ENCODE results near the gene B4GALT1.

DNA sequence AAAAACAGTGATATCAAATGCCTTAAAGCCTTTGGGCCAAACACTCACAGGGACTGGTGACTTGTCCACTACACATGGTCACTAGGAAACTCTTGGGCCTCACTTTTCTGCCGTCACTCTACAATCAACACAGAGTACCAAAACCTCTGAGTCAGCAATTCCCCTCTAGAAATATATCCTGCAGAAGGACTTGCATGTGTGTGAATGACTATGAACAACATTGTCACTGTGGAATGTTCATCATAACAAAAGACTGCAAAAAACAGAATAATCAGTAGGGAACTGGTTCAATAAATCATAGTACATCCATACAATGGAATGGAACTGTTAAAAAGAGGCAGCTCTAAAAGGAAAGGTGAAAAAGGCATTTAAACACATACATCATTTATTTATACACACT, 46.5 kb downstream of the B4GALT1 start:
- TF ChIP-seq, protein P1, sequence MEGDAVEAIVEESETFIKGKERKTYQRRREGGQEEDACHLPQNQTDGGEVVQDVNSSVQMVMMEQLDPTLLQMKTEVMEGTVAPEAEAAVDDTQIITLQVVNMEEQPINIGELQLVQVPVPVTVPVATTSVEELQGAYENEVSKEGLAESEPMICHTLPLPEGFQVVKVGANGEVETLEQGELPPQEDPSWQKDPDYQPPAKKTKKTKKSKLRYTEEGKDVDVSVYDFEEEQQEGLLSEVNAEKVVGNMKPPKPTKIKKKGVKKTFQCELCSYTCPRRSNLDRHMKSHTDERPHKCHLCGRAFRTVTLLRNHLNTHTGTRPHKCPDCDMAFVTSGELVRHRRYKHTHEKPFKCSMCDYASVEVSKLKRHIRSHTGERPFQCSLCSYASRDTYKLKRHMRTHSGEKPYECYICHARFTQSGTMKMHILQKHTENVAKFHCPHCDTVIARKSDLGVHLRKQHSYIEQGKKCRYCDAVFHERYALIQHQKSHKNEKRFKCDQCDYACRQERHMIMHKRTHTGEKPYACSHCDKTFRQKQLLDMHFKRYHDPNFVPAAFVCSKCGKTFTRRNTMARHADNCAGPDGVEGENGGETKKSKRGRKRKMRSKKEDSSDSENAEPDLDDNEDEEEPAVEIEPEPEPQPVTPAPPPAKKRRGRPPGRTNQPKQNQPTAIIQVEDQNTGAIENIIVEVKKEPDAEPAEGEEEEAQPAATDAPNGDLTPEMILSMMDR (IDR thresholded peaks at IDR 0.05 in 8 of 11, conservative IDR thresholded peaks at IDR 0.05 in 3 of 11): no peak
- TF ChIP-seq POLR2A (IDR thresholded peaks at IDR 0.05): no peak
- TF ChIP-seq POLR2AphosphoS5 (IDR thresholded peaks at IDR 0.05): no peak

Data from spleen (tissue), 7 donors.